Prostate gland (tissue), 2 donors: ENCODE measurements around the gene ATXN1. TPM values are rescaled to one million over a fixed set of nuclear protein-coding genes. Genes with fewer than 3 reads are reported as not detected.

ENCODE experiments used
- DNase-seq: peaks from one replicate; pipeline ENCODE4 v3.0.0-alpha.2; 2019; ENCODE audit warnings: low spot score
- H3K27ac ChIP-seq, 2 donors: fragments of 200-600 bp; sonication (generic); 2 replicates each; pipeline ENCODE4 v1.5.1; 2017 to 2019
- H3K27me3 ChIP-seq: fragments of 200-600 bp; sonication (generic); replicated peaks from 2 replicates; pipeline ENCODE4 v1.5.1; 2019; ENCODE audit not compliant: insufficient read depth
- H3K36me3 ChIP-seq, 2 donors: fragments of 200-600 bp; sonication (generic); 1 replicate in 1 of 2; 2 replicates in 1 of 2; pipeline versions ENCODE4 v1.5.1 to v1.8.1; 2017 to 2019
- H3K4me1 ChIP-seq: fragments of 200-600 bp; sonication (generic); replicated peaks from 2 replicates; pipeline ENCODE4 v1.5.1; 2019
- H3K4me3 ChIP-seq, 2 donors: fragments of 200-600 bp; sonication (generic); 2 replicates each; pipeline ENCODE4 v1.5.1; 2017 to 2019
- H3K9me3 ChIP-seq: fragments of 200-600 bp; sonication (generic); 2 replicates; pipeline ENCODE4 v1.5.1; 2017
- CTCF ChIP-seq, 4 experiments: fragments of 200-600 bp in 2 of 4; fragments of 450-650 bp in 2 of 4; sonication (generic) in 2 of 4; IDR thresholded peaks; 1 replicate in 3 of 4; 2 replicates in 1 of 4; pipeline ENCODE4 v1.5.1; 2016 to 2019; ENCODE audit warnings: antibody characterized with exemption in 4 of 4, mild to moderate bottlenecking in 2 of 4, moderate library complexity in 2 of 4
- POLR2A ChIP-seq: fragments of 450-650 bp; IDR thresholded peaks from one replicate; pipeline ENCODE4 v1.6.1; 2016; ENCODE audit warnings: antibody characterized with exemption, mild to moderate bottlenecking
- POLR2AphosphoS5 ChIP-seq: sonication (generic); formaldehyde crosslinking; IDR thresholded peaks from one replicate; pipeline ENCODE4 v1.6.1; 2017; ENCODE audit warnings: antibody characterized with exemption
- WGBS: methylation state at CpG from one replicate; pipeline ENCODE4 v1.1.5; 2018; 5-methylcytosine and 5-hydroxymethylcytosine counted together
- intact Hi-C: fragments of 100-400 bp; cut with DNase I; formaldehyde crosslinking; loops from one replicate; pipeline ENCODE4 v1.14.2; 2022
- total RNA-seq, 2 donors: library from RNA; depleted of rRNA; stranded (reverse); fragments of >200 nt; gene quantifications; one replicate each; pipeline ENCODE4 v1.1.0, GENCODE V29; 2016

The ATXN1 gene
- total RNA-seq, 2 donors from 2014 or later, result 28.5 to 89.0 TPM

DNA sequence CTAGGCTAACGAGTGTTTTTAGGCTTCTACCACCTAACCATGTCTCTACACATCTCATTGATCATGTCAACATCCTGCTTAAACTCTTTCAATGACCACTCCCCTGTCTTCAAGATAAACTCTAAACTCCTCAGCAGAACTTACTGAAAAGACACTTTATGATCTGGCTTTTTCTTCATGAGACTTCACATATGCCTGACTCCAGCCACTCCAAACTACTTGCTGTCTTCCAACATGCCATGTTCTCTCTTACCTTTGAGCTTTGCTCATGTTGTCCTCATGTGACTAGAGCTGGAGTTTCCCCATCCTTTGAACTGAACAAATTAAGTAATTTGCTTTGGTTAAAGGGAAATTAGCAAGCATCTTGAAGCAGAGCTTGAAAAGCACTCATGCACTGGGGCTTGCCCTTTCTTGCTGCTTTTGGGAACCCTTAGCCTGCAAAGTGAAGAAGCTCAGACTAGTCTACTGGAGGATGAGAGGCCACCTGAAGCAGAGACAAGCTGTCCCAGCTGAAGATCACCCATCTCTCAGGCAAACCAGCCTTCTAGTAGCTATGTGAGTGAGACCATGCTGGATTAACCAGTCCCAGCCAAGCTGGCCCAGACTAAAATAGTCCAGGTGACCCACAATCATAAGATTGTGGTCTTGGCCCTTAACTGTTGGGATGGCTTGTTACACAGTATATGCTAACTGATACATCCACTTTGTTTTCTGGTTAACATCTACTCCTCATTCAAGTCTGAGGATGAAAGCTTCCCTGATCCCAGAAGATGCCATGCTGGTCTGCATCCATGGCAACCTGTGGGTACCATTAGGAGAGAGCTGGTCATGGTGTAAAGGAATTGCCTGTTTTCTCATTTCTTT, 287.1 kb downstream of the ATXN1 start:
- Histone ChIP-seq H3K9me3 (no peaks in the 10 kb centered on the region), H3K36me3 (no peaks in the 10 kb centered on the region), H3K27ac (no peak overlapping the region), H3K27me3 (no peaks in the 10 kb centered on the region), H3K4me3 (no peak overlapping the region), H3K4me1 (no peaks in the 10 kb centered on the region)
- no peak for TF ChIP-seq POLR2AphosphoS5
- no peak for TF ChIP-seq POLR2A
- TF ChIP-seq CTCF (IDR thresholded peaks at IDR 0.05), result no peak
- no peak for DNase-seq
- 97% methylated on average over 1 of the region's 1 CpG for WGBS
- intact Hi-C loops, result no loop called here

GRCh38 chr6:16473184-16473907, 287.9 kb downstream of the ATXN1 start:
- WGBS, result 93% methylated on average over 10 of the region's 10 CpGs
- TF ChIP-seq CTCF (IDR thresholded peaks at IDR 0.05) (no peak), POLR2A (no peak), POLR2AphosphoS5 (no peak)
- H3K36me3 ChIP-seq, result no peaks in the 10 kb centered on the region
- no peaks in the 10 kb centered on the region for H3K9me3 ChIP-seq
- no peak overlapping the region for H3K4me3 ChIP-seq
- DNase-seq, result no peak
- H3K27ac ChIP-seq, result no peak overlapping the region
- H3K4me1 ChIP-seq, result no peaks in the 10 kb centered on the region
- no peaks in the 10 kb centered on the region for H3K27me3 ChIP-seq
- intact Hi-C loops, result no loop called here

GRCh38 chr6:16472349-16473069, 288.8 kb downstream of the ATXN1 start:
- TF ChIP-seq CTCF (IDR thresholded peaks at IDR 0.05) (no peak), POLR2A (no peak), POLR2AphosphoS5 (no peak)
- Histone ChIP-seq H3K4me1 (no peaks in the 10 kb centered on the region), H3K27ac (no peak overlapping the region), H3K4me3 (no peak overlapping the region), H3K36me3 (no peaks in the 10 kb centered on the region), H3K9me3 (no peaks in the 10 kb centered on the region), H3K27me3 (no peaks in the 10 kb centered on the region)
- 53% methylated on average over 3 of the region's 3 CpGs for WGBS
- DNase-seq, result no peak
- intact Hi-C loops, result no loop called here

DNA sequence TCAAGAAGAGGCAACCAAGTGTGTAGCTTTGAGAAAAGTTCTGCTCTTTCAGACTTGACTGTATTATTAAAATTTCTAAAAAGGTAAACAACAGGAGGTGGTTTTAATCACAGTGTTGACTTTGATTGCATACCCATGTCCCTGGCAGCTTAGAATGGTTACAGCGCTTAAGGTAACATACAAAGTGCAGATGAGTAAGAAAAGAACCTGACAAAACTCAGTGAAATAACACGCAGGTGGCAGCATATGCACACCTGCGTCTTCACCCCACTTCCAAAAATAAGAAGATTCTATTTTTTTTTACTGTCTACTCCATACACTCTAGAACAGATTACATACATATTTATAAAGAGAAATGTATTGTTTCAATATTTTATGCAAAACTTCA, 289.4 kb downstream of the ATXN1 start:
- Histone ChIP-seq H3K27ac (no peak overlapping the region), H3K4me1 (no peaks in the 10 kb centered on the region), H3K9me3 (no peaks in the 10 kb centered on the region), H3K36me3 (no peaks in the 10 kb centered on the region), H3K4me3 (no peak overlapping the region), H3K27me3 (no peaks in the 10 kb centered on the region)
- no peak for TF ChIP-seq CTCF (IDR thresholded peaks at IDR 0.05)
- no peak for TF ChIP-seq POLR2AphosphoS5
- no peak for TF ChIP-seq POLR2A
- intact Hi-C loops, result no loop called here
- WGBS, result 72% methylated on average over 3 of the region's 3 CpGs
- no peak for DNase-seq
